Lung (tissue), 12 donors: ENCODE data around the gene TMA7B. TPM values are rescaled to one million over a fixed set of nuclear protein-coding genes. Genes with fewer than 3 reads are reported as not detected.

Experiments
- ATAC-seq: fragments of 200-7000 bp; cut with Tn5 transposase; one replicate; pipeline ENCODE4 v1.9.1; 2020; ENCODE audit warnings: moderate number of reproducible peaks; ENCODE audit not compliant: insufficient read depth, low FRiP score
- DNase-seq, 3 donors: peaks; one replicate each; pipeline ENCODE4 v3.0.0-alpha.2; 2013 to 2017
- H3K27ac ChIP-seq, 2 donors: one replicate each; pipeline ENCODE4 v1.5.1; 2013; ENCODE audit warnings: mild to moderate bottlenecking in 2 of 2, moderate library complexity in 2 of 2, control low read depth in 1 of 2, inconsistent platforms in 1 of 2, low read depth in 1 of 2, low read length in 1 of 2
- H3K27me3 ChIP-seq, 3 donors: one replicate each; pipeline ENCODE4 v1.5.1; 2013; ENCODE audit warnings: low read length in 2 of 3; ENCODE audit not compliant: control insufficient read depth in 3 of 3, insufficient read depth in 3 of 3
- H3K36me3 ChIP-seq, 4 donors: one replicate each; pipeline ENCODE4 v1.5.1; 2013; ENCODE audit warnings: low read length in 4 of 4, mild to moderate bottlenecking in 1 of 4, moderate library complexity in 1 of 4; ENCODE audit not compliant: control insufficient read depth in 4 of 4, insufficient read depth in 4 of 4
- H3K4me1 ChIP-seq, 5 donors: one replicate each; pipeline ENCODE4 v1.5.1; 2013; ENCODE audit warnings: low read length in 5 of 5, mild to moderate bottlenecking in 2 of 5, moderate library complexity in 1 of 5; ENCODE audit not compliant: control insufficient read depth in 5 of 5, insufficient read depth in 5 of 5
- H3K4me3 ChIP-seq: one replicate; pipeline ENCODE4 v1.5.1; 2013; ENCODE audit warnings: mild to moderate bottlenecking, control low read depth, moderate library complexity
- H3K9ac ChIP-seq, 2 donors: one replicate each; pipeline ENCODE4 v1.5.1; 2013; ENCODE audit warnings: low read length in 2 of 2, control low read depth in 1 of 2; ENCODE audit not compliant: insufficient read depth in 1 of 2
- H3K9me3 ChIP-seq, 4 donors: one replicate each; pipeline ENCODE4 v1.5.1; 2013; ENCODE audit warnings: low read length in 3 of 4, mild to moderate bottlenecking in 1 of 4, moderate library complexity in 1 of 4; ENCODE audit not compliant: control insufficient read depth in 4 of 4, insufficient read depth in 3 of 4
- CTCF ChIP-seq: IDR thresholded peaks from 2 replicates; pipeline ENCODE4 v1.5.1; 2012; ENCODE audit warnings: mild to moderate bottlenecking; ENCODE audit errors: control extremely low read depth, extremely low read depth
- WGBS, 2 donors: extraction: QIAGEN DNeasy Blood & Tissue Kit; methylation state at CpG; one replicate each; pipeline ENCODE4 v1.1.7; 2013; 5-methylcytosine and 5-hydroxymethylcytosine counted together
- polyA plus RNA-seq, 2 donors: library from polyadenylated mRNA; stranded (reverse); fragments of 200-250 nt; gene quantifications; one replicate each; pipeline ENCODE4 v1.2.1, GENCODE V29; 2013
- total RNA-seq, 2 donors: library from RNA; depleted of rRNA in 1 of 2; stranded (reverse); fragments of >200 nt in 1 of 2; gene quantifications; one replicate each; pipeline ENCODE4 v1.2.1, GENCODE V29; 2014 to 2021
- donor health status: control.
- donor health status: control.
- donor health status: Bipolar disorder and iron deficiency.
- donor health status: healthy.
- donor health status: DM: yes; HTN: yes; CAD: no.

Gene TMA7B
- total and polyA plus RNA-seq, 4 donors, result 0.31 to 0.57 (median 0.38) TPM

GRCh38 chr22:40009951-40010671 is 49.9 kb downstream of the TMA7B start:
- Histone ChIP-seq H3K4me3 (no peak overlapping the region), H3K36me3 (no peaks in the 10 kb centered on the region), H3K27ac (no peak overlapping the region), H3K9me3 (no peaks in the 10 kb centered on the region), H3K4me1 (peaks cover 0 to 13% (median 0%) of the 10 kb centered on the region in 5 donors), H3K27me3 (peaks cover 0 to 43% (median 29%) of the 10 kb centered on the region in 3 donors), H3K9ac (peak overlapping the region in 1 of 2 donors; percentile 7)
- ATAC-seq (no peak), DNase-seq (peak in 1 of 3 donors; percentile 25)
- TF ChIP-seq CTCF, result no peak
- WGBS, 2 donors, result 38 to 47% methylated on average over 24 of the region's 24 CpGs

DNA sequence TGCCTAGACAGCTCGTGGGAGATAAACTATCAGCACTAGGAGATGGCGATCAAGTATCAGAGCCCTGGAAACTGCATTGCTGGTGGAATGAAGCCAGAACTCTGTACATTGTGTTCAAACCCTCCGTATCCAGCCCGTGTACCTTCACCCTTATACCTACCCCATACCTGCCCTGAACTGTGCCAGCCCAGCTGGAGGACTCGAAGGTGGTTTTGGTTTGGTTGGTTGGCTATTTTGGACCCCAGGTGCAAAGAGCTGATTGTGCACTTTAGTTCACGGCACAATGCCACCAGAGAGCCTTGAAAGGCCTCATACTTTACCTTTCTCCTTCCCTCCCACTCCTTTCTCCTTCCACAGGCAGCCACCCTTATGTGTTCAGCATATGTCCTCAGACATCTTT is 50.5 kb downstream of the TMA7B start:
- H3K27me3 ChIP-seq, result peaks cover 0 to 43% (median 29%) of the 10 kb centered on the region in 3 donors
- H3K27ac ChIP-seq, result no peak overlapping the region
- H3K4me1 ChIP-seq, result peaks cover 0 to 13% (median 0%) of the 10 kb centered on the region in 5 donors
- no peak overlapping the region for H3K9ac ChIP-seq
- no peak overlapping the region for H3K4me3 ChIP-seq
- DNase-seq (no peak), ATAC-seq (no peak)
- H3K9me3 ChIP-seq, result no peaks in the 10 kb centered on the region
- H3K36me3 ChIP-seq, result no peaks in the 10 kb centered on the region
- no peak for TF ChIP-seq CTCF
- WGBS, 2 donors, result 84 to 90% methylated on average over 6 of the region's 6 CpGs

Other genes starting within 250 kb of the TMA7B start
- gene ENTHD1, start 66.6 kb upstream of the TMA7B start, total RNA-seq, result under 1 TPM in 1 of 2 donors, not detected in 1; 0.15 TPM
- under 1 TPM in 1 of 2 donors, not detected in 1; 0.04 TPM for gene ENTHD1, start 66.6 kb upstream of the TMA7B start, polyA plus RNA-seq
- 1 to 10 TPM; 2.8 to 6.9 TPM for gene GRAP2, start 59.3 kb upstream of the TMA7B start, total RNA-seq
- 1 to 10 TPM; 1.9 to 5.5 TPM for gene GRAP2, start 59.3 kb upstream of the TMA7B start, polyA plus RNA-seq
- gene FAM83F, start 34.6 kb downstream of the TMA7B start, total RNA-seq, result 1 to 10 TPM; 1.0 to 3.0 TPM
- under 1 TPM; 0.53 to 0.85 TPM for gene FAM83F, start 34.6 kb downstream of the TMA7B start, polyA plus RNA-seq
- gene TNRC6B, start 217.5 kb downstream of the TMA7B start, total RNA-seq, result 10 to 100 TPM; 41.5 to 70.4 TPM
- gene TNRC6B, start 217.5 kb downstream of the TMA7B start, polyA plus RNA-seq, result 10 to 100 TPM in 1 of 2 donors, 1 to 10 TPM in 1; 6.2 to 11.5 TPM